Measurements from ENCODE around the gene LGALS14.
"Not testable (repeated sequence)": the region's sequence is repeated elsewhere in the genome, so short reads cannot be mapped to it uniquely, and the experiment has no call there.

LGALS14 gene, protein sequence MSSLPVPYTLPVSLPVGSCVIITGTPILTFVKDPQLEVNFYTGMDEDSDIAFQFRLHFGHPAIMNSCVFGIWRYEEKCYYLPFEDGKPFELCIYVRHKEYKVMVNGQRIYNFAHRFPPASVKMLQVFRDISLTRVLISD

GRCh38 chr19:39704181-39705044 lies at the start of gene LGALS14:
TSS of gene LGALS14 (plus strand) at chr19:39704481. CDS start at chr19:39704529, 48 bp downstream.
- DNase-seq (ENCODE audit: low read depth, low spot score) = no peak

DNA sequence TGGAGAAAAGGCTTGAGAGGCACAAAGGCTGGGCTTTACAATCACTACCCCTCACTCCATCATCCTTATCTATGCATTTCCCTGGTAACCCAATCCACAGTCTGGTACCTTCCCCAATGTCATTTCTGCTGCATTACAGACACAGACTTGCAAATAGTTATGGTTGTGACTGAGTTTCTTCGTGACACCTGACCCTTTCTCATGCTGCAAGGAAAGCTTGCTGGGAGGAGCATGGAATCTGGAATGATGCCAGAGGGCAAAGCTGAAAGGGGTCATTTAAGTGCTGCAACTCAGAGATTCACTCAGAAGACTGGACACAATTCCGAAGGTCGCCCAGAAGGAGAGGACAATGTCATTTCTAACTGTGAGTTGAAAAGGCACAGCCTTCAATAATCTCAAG lies 48.7 kb upstream of the LGALS14 start, which contains the start of gene LGALS16:
Gene LGALS16 (plus strand): TSS at position 301 of the 400 bp plus-strand sequence. CDS start 49 bp downstream, at position 350.
- DNase-seq (ENCODE audit: low read depth, low spot score) = no peak

DNA sequence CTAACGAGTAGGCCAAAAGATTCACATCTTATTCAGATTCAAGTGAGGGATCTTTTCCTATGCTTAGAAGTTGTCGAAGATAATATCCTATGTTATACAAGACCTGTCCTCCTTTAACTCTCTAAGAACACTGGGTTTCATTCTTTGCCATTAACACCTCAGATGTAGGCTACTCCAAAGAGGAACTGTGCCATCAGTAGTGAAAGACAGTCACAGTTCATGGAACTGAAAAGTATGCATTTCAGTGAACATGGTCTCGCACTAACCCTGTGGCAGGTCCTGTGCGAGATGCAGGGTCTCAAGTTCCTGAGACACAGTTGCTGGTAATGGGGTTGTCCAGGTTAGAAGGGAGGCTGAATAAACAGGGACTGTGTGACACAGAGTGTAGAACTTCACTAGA lies 44.5 kb upstream of the LGALS14 start:
- no peak for DNase-seq (ENCODE audit: low read depth, low spot score)

GRCh38 chr19:39660661-39661060 lies 43.6 kb upstream of the LGALS14 start:
- no peak for DNase-seq (ENCODE audit: low read depth, low spot score)

GRCh38 chr19:39661565-39661964 lies 42.7 kb upstream of the LGALS14 start:
- no peak for DNase-seq (ENCODE audit: low read depth, low spot score)

DNA sequence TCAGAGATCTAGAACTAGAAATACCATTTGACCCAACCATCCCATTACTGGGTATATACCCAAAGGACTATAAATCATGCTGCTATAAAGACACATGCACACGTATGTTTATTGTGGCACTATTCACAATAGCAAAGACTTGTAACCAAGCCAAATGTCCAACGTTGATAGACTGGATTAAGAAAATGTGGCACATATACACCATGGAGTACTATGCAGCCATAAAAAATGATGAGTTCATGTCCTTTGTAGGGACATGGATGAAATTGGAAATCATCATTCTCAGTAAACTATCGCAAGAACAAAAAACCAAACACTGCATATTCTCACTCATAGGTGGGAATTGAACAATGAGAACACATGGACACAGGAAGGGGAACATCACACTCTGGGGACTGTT lies 34.4 kb upstream of the LGALS14 start:
- DNase-seq (ENCODE audit: low read depth, low spot score) = not testable (repeated sequence)

DNA sequence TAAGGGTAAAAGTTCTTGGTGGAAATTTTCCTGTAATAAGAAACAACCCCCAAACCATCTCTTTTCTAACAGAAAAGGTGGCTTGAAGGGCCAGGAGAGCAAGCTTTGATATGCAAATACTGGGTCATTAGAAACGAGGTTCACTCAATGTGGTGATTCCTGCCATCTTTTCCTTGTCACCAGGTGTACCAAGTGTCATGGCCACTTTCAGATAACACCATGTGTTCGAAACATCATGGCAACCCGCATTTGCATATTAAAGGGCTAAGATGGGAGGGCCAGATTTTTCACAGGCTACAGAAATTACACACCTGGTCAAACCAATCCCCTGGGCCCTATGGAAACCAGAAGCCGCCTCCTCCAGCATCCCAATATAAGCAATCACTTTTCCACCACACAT lies 33.3 kb upstream of the LGALS14 start:
- no peak for DNase-seq (ENCODE audit: low read depth, low spot score)

DNA sequence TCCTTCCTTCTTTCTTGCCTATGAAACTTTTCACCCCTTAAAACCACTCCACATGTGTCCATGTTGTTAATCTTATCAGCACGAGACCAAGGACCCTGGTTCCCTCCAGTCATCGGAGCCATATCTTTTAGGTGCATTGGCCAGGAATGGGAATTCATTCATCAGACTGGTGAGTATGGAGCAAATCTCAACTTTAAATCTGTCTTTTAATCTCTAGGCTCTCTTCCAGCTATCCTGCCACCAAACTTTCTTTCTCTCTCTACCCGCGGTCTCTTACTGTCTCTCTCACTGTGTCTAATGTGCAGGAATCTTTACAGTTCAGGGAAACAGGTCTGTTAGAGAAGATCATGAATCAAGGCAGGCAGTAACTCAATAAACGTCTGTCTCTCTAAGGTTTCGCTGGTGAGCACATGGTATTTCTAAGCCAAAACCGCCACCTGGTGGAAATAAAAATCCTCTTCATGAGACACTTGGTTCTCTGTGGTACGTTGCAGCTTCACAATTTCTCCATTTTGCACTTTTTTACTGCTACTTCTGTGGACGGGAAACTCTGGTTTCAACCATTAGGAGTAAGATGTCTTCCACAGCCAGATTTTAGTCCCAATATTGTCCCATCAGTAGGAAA lies 32.4 kb upstream of the LGALS14 start:
- DNase-seq (ENCODE audit: low read depth, low spot score) = no peak

- DNase-seq (ENCODE audit: low read depth, low spot score) = no peak
Observed at GRCh38 chr19:39672473-39672872, 31.8 kb upstream of the LGALS14 start.

- not testable (repeated sequence) for DNase-seq (ENCODE audit: low read depth, low spot score)
Observed at GRCh38 chr19:39673862-39674261, 30.4 kb upstream of the LGALS14 start.

- no peak for DNase-seq (ENCODE audit: low read depth, low spot score)
Observed at GRCh38 chr19:39676004-39676403, 28.3 kb upstream of the LGALS14 start.

- DNase-seq (ENCODE audit: low read depth, low spot score) = no peak
Observed at GRCh38 chr19:39677961-39678889, 26.1 kb upstream of the LGALS14 start.

DNA sequence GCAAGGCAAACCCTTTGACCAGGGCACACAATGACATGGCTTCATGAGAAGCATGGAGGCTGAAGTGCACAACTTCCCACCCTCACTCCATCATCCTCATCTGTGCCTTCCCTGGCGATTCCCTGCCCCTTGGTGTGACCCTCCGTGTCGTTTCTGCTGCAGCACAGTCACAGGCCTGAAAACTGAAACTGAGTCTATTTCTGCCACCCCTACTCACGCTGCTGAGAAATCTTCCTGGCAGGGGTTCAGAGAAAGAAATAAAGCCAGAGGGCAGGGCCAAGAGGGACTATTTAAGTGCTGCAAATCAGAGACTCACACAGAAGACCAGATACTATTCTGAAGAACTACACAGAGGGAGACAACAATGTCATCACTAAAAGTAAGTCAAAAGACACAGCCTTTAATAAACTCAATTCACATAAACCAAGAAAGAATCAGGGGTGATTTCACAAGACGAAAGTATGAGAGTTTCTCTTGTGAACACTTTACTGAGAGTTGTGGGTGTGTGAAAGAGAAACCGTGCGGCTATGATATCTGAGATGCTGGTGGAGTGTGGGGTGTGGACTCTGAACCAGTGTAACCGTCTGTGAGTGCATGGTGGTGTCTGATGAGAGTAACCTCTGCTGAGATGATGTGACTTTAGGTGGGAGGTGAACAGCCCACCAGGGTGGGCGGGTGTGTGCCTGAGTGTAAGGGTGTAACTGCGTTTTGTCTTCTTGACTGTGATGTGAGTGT lies 25.1 kb upstream of the LGALS14 start:
- DNase-seq (ENCODE audit: low read depth, low spot score) = no peak

GRCh38 chr19:39679791-39680168 lies 24.5 kb upstream of the LGALS14 start:
- DNase-seq (ENCODE audit: low read depth, low spot score) = no peak

DNA sequence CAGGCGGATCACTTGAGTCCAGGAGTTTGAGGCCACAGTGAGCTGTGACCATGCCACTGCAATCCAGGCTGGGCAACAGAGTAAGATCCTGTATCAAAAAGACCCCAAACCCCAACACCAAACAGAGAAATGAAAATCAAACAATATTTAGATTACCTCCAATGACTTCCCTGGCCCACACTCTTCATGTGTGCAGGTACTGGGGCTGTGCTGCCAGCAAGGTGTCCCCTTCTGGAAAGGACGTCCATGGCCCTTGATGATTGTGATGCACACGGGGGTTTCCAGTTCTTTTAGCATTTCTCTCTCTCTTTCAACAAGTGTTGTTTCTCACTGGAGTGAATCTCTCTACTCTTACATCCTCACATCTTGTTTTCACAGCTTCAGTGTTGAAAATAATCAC lies 23.7 kb upstream of the LGALS14 start:
- no peak for DNase-seq (ENCODE audit: low read depth, low spot score)

GRCh38 chr19:39681416-39681815 lies 22.9 kb upstream of the LGALS14 start:
- DNase-seq (ENCODE audit: low read depth, low spot score) = no peak

GRCh38 chr19:39684267-39684666 lies 20.0 kb upstream of the LGALS14 start:
- no peak for DNase-seq (ENCODE audit: low read depth, low spot score)

DNA sequence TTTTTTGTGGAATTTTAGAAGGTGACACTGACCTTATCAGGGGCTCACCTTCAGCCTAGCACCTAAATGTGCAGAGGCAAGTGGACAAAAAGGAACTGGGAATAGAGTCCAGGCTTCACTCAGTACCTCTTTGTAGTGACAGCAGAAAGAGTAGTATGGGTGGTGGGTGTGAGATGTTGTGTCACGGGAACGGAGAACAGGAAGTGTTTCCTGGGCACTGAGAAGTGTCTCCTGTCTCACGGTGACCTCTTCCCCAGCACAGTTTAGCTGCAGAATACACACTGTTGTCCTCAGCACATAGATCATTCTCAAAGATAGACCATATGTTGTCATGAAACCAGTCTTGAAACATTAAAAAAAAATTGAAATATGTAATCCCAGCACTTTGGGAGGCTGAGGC lies 17.5 kb upstream of the LGALS14 start:
- no peak for DNase-seq (ENCODE audit: low read depth, low spot score)

- not testable (repeated sequence) for DNase-seq (ENCODE audit: low read depth, low spot score)
Observed at GRCh38 chr19:39688637-39689036, 15.6 kb upstream of the LGALS14 start.

DNA sequence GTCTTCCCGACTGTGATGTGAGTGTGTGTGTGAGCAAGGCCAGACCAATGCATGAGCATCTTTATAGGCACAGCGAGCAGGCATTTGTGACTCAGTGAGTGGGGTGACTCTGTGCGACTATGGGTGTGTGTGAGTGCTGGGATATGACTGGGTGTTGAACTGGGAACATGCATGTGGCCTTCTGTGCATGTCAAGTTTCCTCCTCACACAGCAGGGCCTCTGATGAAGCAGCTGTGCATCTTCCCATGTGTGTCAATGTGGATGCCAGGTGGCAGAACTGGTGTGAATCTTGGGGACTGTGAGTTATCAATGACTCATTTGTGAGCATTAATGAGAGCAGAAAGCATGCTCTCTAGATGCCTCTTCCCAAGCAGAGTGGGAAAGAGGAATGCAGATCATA lies 12.1 kb upstream of the LGALS14 start:
- DNase-seq (ENCODE audit: low read depth, low spot score) = no peak

DNA sequence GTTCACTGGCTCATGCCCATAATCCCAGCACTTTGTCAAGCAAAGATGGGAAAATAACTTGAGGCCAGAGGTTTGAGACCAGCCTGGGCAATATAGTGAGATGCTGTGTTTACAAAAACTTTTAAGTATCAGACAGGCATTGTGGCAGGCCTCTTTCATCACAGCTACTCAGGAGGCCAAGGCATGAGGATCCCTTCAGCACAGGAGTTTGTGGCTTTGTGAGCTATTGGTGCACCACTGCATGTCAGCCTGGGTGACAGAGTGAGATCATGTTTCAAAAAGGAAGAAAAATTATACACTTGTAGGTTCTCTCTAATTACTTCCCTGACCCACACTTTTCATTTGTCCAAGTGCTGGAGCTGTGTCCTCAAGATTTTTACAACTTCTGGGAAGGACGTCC lies 11.5 kb upstream of the LGALS14 start:
- no peak for DNase-seq (ENCODE audit: low read depth, low spot score)

All from activated naive CD8-positive, alpha-beta T cell treated with anti-CD3 and anti-CD28 coated beads, Interleukin-2, amount 50 U/mL, for 16 hours (primary cell).